ENCODE measurements around the gene RMDN2. TPM values are rescaled to one million over a fixed set of nuclear protein-coding genes. Genes with fewer than 3 reads are reported as not detected.
"Not testable (repeated sequence)": the region's sequence is repeated elsewhere in the genome, so short reads cannot be mapped to it uniquely, and the experiment has no call there.

RMDN2 gene
- total RNA-seq, 2 experiments from 2014 or later = 0.79 to 1.2 TPM

- CTCF ChIA-PET = no interaction called here
- Mint-ChIP-seq H3K4me1 (ENCODE audit: low read depth) (no peaks in the 10 kb centered on the region), H3K4me3 (no peak overlapping the region), H3K36me3 (ENCODE audit: low read depth) (no peaks in the 10 kb centered on the region), H3K27ac (no peak overlapping the region), H3K9me3 (no peaks in the 10 kb centered on the region), H3K27me3 (ENCODE audit: low read depth) (peaks cover 2% of the 10 kb centered on the region)
- intact Hi-C loops (cut with micrococcal nuclease) = no loop called here
- DNase-seq = no peak
Measured at GRCh38 chr2:37918742-37919186, 6.3 kb upstream of the RMDN2 start.

GRCh38 chr2:37919631-37920032 lies 5.5 kb upstream of the RMDN2 start:
- no peak overlapping the region for H3K27ac Mint-ChIP-seq
- H3K4me3 Mint-ChIP-seq = no peak overlapping the region
- H3K4me1 Mint-ChIP-seq (ENCODE audit: low read depth) = peaks cover 3% of the 10 kb centered on the region
- CTCF ChIA-PET = no interaction called here
- no peaks in the 10 kb centered on the region for H3K36me3 Mint-ChIP-seq (ENCODE audit: low read depth)
- peaks cover 2% of the 10 kb centered on the region for H3K27me3 Mint-ChIP-seq (ENCODE audit: low read depth)
- intact Hi-C loops (cut with micrococcal nuclease) = no loop called here
- H3K9me3 Mint-ChIP-seq = no peaks in the 10 kb centered on the region
- DNase-seq = no peak

- no peak overlapping the region for H3K27ac Mint-ChIP-seq
- no peak for DNase-seq
- H3K4me1 Mint-ChIP-seq (ENCODE audit: low read depth) = peaks cover 4% of the 10 kb centered on the region
- CTCF ChIA-PET = no interaction called here
- H3K4me3 Mint-ChIP-seq = no peak overlapping the region
- H3K27me3 Mint-ChIP-seq (ENCODE audit: low read depth) = peaks cover 2% of the 10 kb centered on the region
- no peaks in the 10 kb centered on the region for H3K36me3 Mint-ChIP-seq (ENCODE audit: low read depth)
- intact Hi-C loops (cut with micrococcal nuclease) = no loop called here
- H3K9me3 Mint-ChIP-seq = no peaks in the 10 kb centered on the region
Measured at GRCh38 chr2:37920570-37920969, 4.5 kb upstream of the RMDN2 start.

GRCh38 chr2:37921781-37922180 lies 3.3 kb upstream of the RMDN2 start:
- H3K27ac Mint-ChIP-seq = no peak overlapping the region
- intact Hi-C loops (cut with micrococcal nuclease) = no loop called here
- no peaks in the 10 kb centered on the region for H3K36me3 Mint-ChIP-seq (ENCODE audit: low read depth)
- H3K27me3 Mint-ChIP-seq (ENCODE audit: low read depth) = peaks cover 2% of the 10 kb centered on the region
- H3K4me3 Mint-ChIP-seq = no peak overlapping the region
- no peaks in the 10 kb centered on the region for H3K9me3 Mint-ChIP-seq
- CTCF ChIA-PET = interaction anchor here (2.4 kb wide), 1 partner anchor 30 kb away, joined by 10 read pairs; no protein-coding TSS in a partner anchor
- H3K4me1 Mint-ChIP-seq (ENCODE audit: low read depth) = peaks cover 6% of the 10 kb centered on the region
- DNase-seq = no peak

- no peaks in the 10 kb centered on the region for H3K9me3 Mint-ChIP-seq
- H3K4me1 Mint-ChIP-seq (ENCODE audit: low read depth) = peaks cover 8% of the 10 kb centered on the region
- H3K27ac Mint-ChIP-seq = no peak overlapping the region
- no peaks in the 10 kb centered on the region for H3K36me3 Mint-ChIP-seq (ENCODE audit: low read depth)
- no peak for DNase-seq
- H3K27me3 Mint-ChIP-seq (ENCODE audit: low read depth) = peaks cover 2% of the 10 kb centered on the region
- CTCF ChIA-PET = interaction anchor here (0.6 to 2.4 kb wide), 3 partner anchors 32 to 816 kb away, joined by 3 to 10 read pairs (median 5); no protein-coding TSS in a partner anchor
- intact Hi-C loops (cut with micrococcal nuclease) = loop anchor here (2.0 kb wide), 3 partner anchors 47 to 153 kb away; partner anchors contain the start of gene CYP1B1
- H3K4me3 Mint-ChIP-seq = no peak overlapping the region
Measured at GRCh38 chr2:37923308-37924055, 1.6 kb upstream of the RMDN2 start.

- Mint-ChIP-seq H3K36me3 (ENCODE audit: low read depth) (no peaks in the 10 kb centered on the region), H3K27ac (no peak overlapping the region), H3K9me3 (no peaks in the 10 kb centered on the region), H3K4me3 (no peak overlapping the region), H3K4me1 (ENCODE audit: low read depth) (peaks cover 10% of the 10 kb centered on the region), H3K27me3 (ENCODE audit: low read depth) (no peaks in the 10 kb centered on the region)
- intact Hi-C loops (cut with micrococcal nuclease) = no loop called here
- DNase-seq = no peak
- CTCF ChIA-PET = interaction anchor here (0.6 kb wide), 1 partner anchor 549 kb away, joined by 3 read pairs; no protein-coding TSS in a partner anchor
Measured at GRCh38 chr2:37926635-37927034, 1.5 kb downstream of the RMDN2 start.

- CTCF ChIA-PET = no interaction called here
- Mint-ChIP-seq H3K36me3 (ENCODE audit: low read depth) (no peaks in the 10 kb centered on the region), H3K27me3 (ENCODE audit: low read depth) (no peaks in the 10 kb centered on the region), H3K27ac (no peak overlapping the region), H3K9me3 (no peaks in the 10 kb centered on the region), H3K4me1 (ENCODE audit: low read depth) (peaks cover 10% of the 10 kb centered on the region), H3K4me3 (no peak overlapping the region)
- intact Hi-C loops (cut with micrococcal nuclease) = no loop called here
- DNase-seq = no peak
Measured at GRCh38 chr2:37928377-37928776, 3.3 kb downstream of the RMDN2 start.

- H3K27ac Mint-ChIP-seq; H3K9me3 Mint-ChIP-seq; DNase-seq; H3K4me3 Mint-ChIP-seq; CTCF ChIA-PET; H3K36me3 Mint-ChIP-seq (ENCODE audit: low read depth); H3K27me3 Mint-ChIP-seq (ENCODE audit: low read depth); intact Hi-C loops (cut with micrococcal nuclease): not testable (repeated sequence)
- H3K4me1 Mint-ChIP-seq (ENCODE audit: low read depth) = peaks cover 16% of the 10 kb centered on the region
Measured at GRCh38 chr2:37930392-37930791, 5.3 kb downstream of the RMDN2 start.

GRCh38 chr2:37932873-37933272 lies 7.8 kb downstream of the RMDN2 start:
- H3K27ac Mint-ChIP-seq; CTCF ChIA-PET; DNase-seq; H3K36me3 Mint-ChIP-seq (ENCODE audit: low read depth); H3K9me3 Mint-ChIP-seq; H3K27me3 Mint-ChIP-seq (ENCODE audit: low read depth); H3K4me3 Mint-ChIP-seq; intact Hi-C loops (cut with micrococcal nuclease): not testable (repeated sequence)
- peaks cover 25% of the 10 kb centered on the region for H3K4me1 Mint-ChIP-seq (ENCODE audit: low read depth)

GRCh38 chr2:37934591-37935513 lies 9.8 kb downstream of the RMDN2 start:
- Mint-ChIP-seq H3K27me3 (ENCODE audit: low read depth) (peaks cover 2% of the 10 kb centered on the region), H3K9me3 (peaks cover 16% of the 10 kb centered on the region), H3K36me3 (ENCODE audit: low read depth) (peaks cover 15% of the 10 kb centered on the region), H3K4me1 (ENCODE audit: low read depth) (peaks cover 25% of the 10 kb centered on the region), H3K27ac (no peak overlapping the region), H3K4me3 (peak overlapping the region; percentile 42)
- CTCF ChIA-PET = interaction anchor here (0.9 kb wide), 1 partner anchor 539 kb away, joined by 3 read pairs; no protein-coding TSS in a partner anchor
- no peak for DNase-seq
- intact Hi-C loops (cut with micrococcal nuclease) = loop anchor here (1.0 kb wide), 1 partner anchor 171 kb away; no protein-coding TSS in a partner anchor

- H3K4me3 Mint-ChIP-seq; DNase-seq; H3K27ac Mint-ChIP-seq; CTCF ChIA-PET; H3K27me3 Mint-ChIP-seq (ENCODE audit: low read depth); intact Hi-C loops (cut with micrococcal nuclease): not testable (repeated sequence)
- peaks cover 24% of the 10 kb centered on the region for H3K9me3 Mint-ChIP-seq
- H3K4me1 Mint-ChIP-seq (ENCODE audit: low read depth) = peaks cover 23% of the 10 kb centered on the region
- peaks cover 15% of the 10 kb centered on the region for H3K36me3 Mint-ChIP-seq (ENCODE audit: low read depth)
Measured at GRCh38 chr2:37937568-37937967, 12.5 kb downstream of the RMDN2 start.

- DNase-seq; H3K27me3 Mint-ChIP-seq (ENCODE audit: low read depth); H3K27ac Mint-ChIP-seq; CTCF ChIA-PET; intact Hi-C loops (cut with micrococcal nuclease); H3K4me1 Mint-ChIP-seq (ENCODE audit: low read depth); H3K4me3 Mint-ChIP-seq: not testable (repeated sequence)
- H3K36me3 Mint-ChIP-seq (ENCODE audit: low read depth) = peaks cover 14% of the 10 kb centered on the region
- peaks cover 24% of the 10 kb centered on the region for H3K9me3 Mint-ChIP-seq
Measured at GRCh38 chr2:37941267-37941666, 16.2 kb downstream of the RMDN2 start.
